ENCODE results near the gene FERMT1.
"Not testable (repeated sequence)": the region's sequence is repeated elsewhere in the genome, so short reads cannot be mapped to it uniquely, and the experiment has no call there.

The FERMT1 gene

GRCh38 chr20:6113951-6114350 is 8.9 kb downstream of the FERMT1 start:
- CTCF ChIA-PET = no interaction called here
- no peak for DNase-seq (ENCODE audit: low read depth, low spot score)
- POLR2A ChIA-PET = no interaction called here
- no peak overlapping the region for H3K4me3 ChIP-seq (ENCODE audit: low read depth, low read length)
- TF ChIP-seq CTCF (IDR thresholded peaks at IDR 0.05; ENCODE audit: insufficient read depth, low read length, missing control alignments) = no peak

- CTCF ChIA-PET, POLR2A ChIA-PET: not testable (repeated sequence)
These were observed 9.9 kb downstream of the FERMT1 start for GRCh38 chr20:6112965-6113364.

GRCh38 chr20:6108330-6108729 is 14.5 kb downstream of the FERMT1 start:
- ChIA-PET POLR2A (no interaction called here), CTCF (interaction anchor here (1.9 kb wide), 1 partner anchor 14 kb away, joined by 4 read pairs; the partner anchor contains the start of gene FERMT1)
- no peak for TF ChIP-seq CTCF (IDR thresholded peaks at IDR 0.05; ENCODE audit: insufficient read depth, low read length, missing control alignments)

More at GRCh38 chr20:6112965-6113364, 9.9 kb downstream of the FERMT1 start:
- not testable (repeated sequence) for DNase-seq (ENCODE audit: low read depth, low spot score); H3K4me3 ChIP-seq (ENCODE audit: low read depth, low read length)

GRCh38 chr20:6104493-6105188 is 18.2 kb downstream of the FERMT1 start:
- DNase-seq (ENCODE audit: low read depth, low spot score) = no peak
- no peak overlapping the region for H3K4me3 ChIP-seq (ENCODE audit: low read depth, low read length)
- TF ChIP-seq CTCF (IDR thresholded peaks at IDR 0.05; ENCODE audit: insufficient read depth, low read length, missing control alignments) = no peak
- CTCF ChIA-PET = no interaction called here
- POLR2A ChIA-PET = no interaction called here

More at GRCh38 chr20:6108330-6108729, 14.5 kb downstream of the FERMT1 start:
- DNase-seq (ENCODE audit: low read depth, low spot score) = no peak
- no peak overlapping the region for H3K4me3 ChIP-seq (ENCODE audit: low read depth, low read length)

GRCh38 chr20:6103301-6103700 is 19.5 kb downstream of the FERMT1 start:
- CTCF ChIA-PET = no interaction called here
- POLR2A ChIA-PET = no interaction called here

GRCh38 chr20:6101346-6101745 is 21.5 kb downstream of the FERMT1 start:
- ChIA-PET POLR2A (no interaction called here), CTCF (no interaction called here)
- TF ChIP-seq CTCF (IDR thresholded peaks at IDR 0.05; ENCODE audit: insufficient read depth, low read length, missing control alignments) = no peak
- no peak overlapping the region for H3K4me3 ChIP-seq (ENCODE audit: low read depth, low read length)
- DNase-seq (ENCODE audit: low read depth, low spot score) = no peak

More at GRCh38 chr20:6103301-6103700, 19.5 kb downstream of the FERMT1 start:
- DNase-seq (ENCODE audit: low read depth, low spot score) = no peak
- no peak for TF ChIP-seq CTCF (IDR thresholded peaks at IDR 0.05; ENCODE audit: insufficient read depth, low read length, missing control alignments)
- no peak overlapping the region for H3K4me3 ChIP-seq (ENCODE audit: low read depth, low read length)

- TF ChIP-seq CTCF (IDR thresholded peaks at IDR 0.05; ENCODE audit: insufficient read depth, low read length, missing control alignments) = no peak
- CTCF ChIA-PET = no interaction called here
- no peak for DNase-seq (ENCODE audit: low read depth, low spot score)
- H3K4me3 ChIP-seq (ENCODE audit: low read depth, low read length) = no peak overlapping the region
- POLR2A ChIA-PET = no interaction called here
These were observed 22.6 kb downstream of the FERMT1 start for GRCh38 chr20:6100246-6100645.

Measured in AG04449 (cell line).